Measurements from ENCODE around the gene THADA.
A peak's percentile ranks its signal among the peaks of the same experiment; 100 is the strongest.
"Not testable (repeated sequence)": the region's sequence is repeated elsewhere in the genome, so short reads cannot be mapped to it uniquely, and the experiment has no call there.

The THADA gene

GRCh38 chr2:43194121-43194869 lies 401.5 kb downstream of the THADA start:
- DNase-seq = no peak

- no peak for DNase-seq
Measured at GRCh38 chr2:43193652-43194120, 402.2 kb downstream of the THADA start.

- no peak for DNase-seq
Measured at GRCh38 chr2:43192744-43193651, 402.8 kb downstream of the THADA start.

- DNase-seq = no peak
Measured at GRCh38 chr2:43191947-43192516, 403.8 kb downstream of the THADA start.

GRCh38 chr2:43190311-43191052 lies 405.4 kb downstream of the THADA start:
- no peak for DNase-seq

GRCh38 chr2:43189861-43190260 lies 406.0 kb downstream of the THADA start:
- DNase-seq = not testable (repeated sequence)

- no peak for DNase-seq
Measured at GRCh38 chr2:43188561-43189386, 407.1 kb downstream of the THADA start.

GRCh38 chr2:43186679-43187374 lies 409.0 kb downstream of the THADA start:
- peak; percentile 45 for DNase-seq

- no peak for DNase-seq
Measured at GRCh38 chr2:43186321-43186678, 409.5 kb downstream of the THADA start.

GRCh38 chr2:43185146-43185545 lies 410.7 kb downstream of the THADA start:
- DNase-seq = no peak

GRCh38 chr2:43184339-43184895 lies 411.4 kb downstream of the THADA start:
- DNase-seq = no peak

- no peak for DNase-seq
Measured at GRCh38 chr2:43183743-43184142, 412.1 kb downstream of the THADA start.

- no peak for DNase-seq
Measured at GRCh38 chr2:43180897-43181296, 414.9 kb downstream of the THADA start.

All from right hindlimb (tissue), 1 donor.